Liver (tissue), 9 donors: ENCODE measurements around the gene SMYD3. TPM values are rescaled to one million over a fixed set of nuclear protein-coding genes. Genes with fewer than 3 reads are reported as not detected.

ENCODE experiments used
- DNase-seq: peaks from one replicate; pipeline ENCODE4 v3.0.0-alpha.2; 2017; ENCODE audit warnings: low spot score
- H3K27ac ChIP-seq, 2 donors: one replicate each; pipeline ENCODE4 v1.7.0; 2013; ENCODE audit warnings: inconsistent platforms in 2 of 2, low read length in 2 of 2, control low read depth in 1 of 2, low read depth in 1 of 2, mild to moderate bottlenecking in 1 of 2
- H3K27me3 ChIP-seq, 4 donors: one replicate each; pipeline versions ENCODE4 v1.6.1 to v1.7.0; 2013; ENCODE audit warnings: low read length in 3 of 4, inconsistent platforms in 1 of 4, mild to moderate bottlenecking in 1 of 4, moderate library complexity in 1 of 4; ENCODE audit not compliant: control insufficient read depth in 4 of 4, insufficient read depth in 4 of 4
- H3K36me3 ChIP-seq, 4 donors: one replicate each; pipeline versions ENCODE4 v1.6.1 to v1.7.0; 2013; ENCODE audit warnings: low read length in 3 of 4, mild to moderate bottlenecking in 3 of 4, low read depth in 1 of 4, moderate library complexity in 1 of 4; ENCODE audit not compliant: control insufficient read depth in 4 of 4, insufficient read depth in 3 of 4
- H3K4me1 ChIP-seq, 4 donors: one replicate each; pipeline versions ENCODE4 v1.6.1 to v1.7.0; 2013; ENCODE audit warnings: low read length in 3 of 4, mild to moderate bottlenecking in 3 of 4, moderate library complexity in 1 of 4; ENCODE audit not compliant: control insufficient read depth in 4 of 4, insufficient read depth in 4 of 4
- H3K4me3 ChIP-seq, 3 donors: one replicate each; pipeline versions ENCODE4 v1.6.1 to v1.7.0; 2013; ENCODE audit warnings: low read length in 3 of 3, control low read depth in 1 of 3, low read depth in 1 of 3, mild to moderate bottlenecking in 1 of 3
- H3K9ac ChIP-seq, 2 donors: one replicate each; pipeline ENCODE4 v1.7.0; 2013; ENCODE audit warnings: low read length in 2 of 2, mild to moderate bottlenecking in 2 of 2, moderate library complexity in 2 of 2, control low read depth in 1 of 2, low read depth in 1 of 2
- H3K9me3 ChIP-seq, 4 donors: one replicate each; pipeline versions ENCODE4 v1.6.1 to v1.7.0; 2013; ENCODE audit warnings: low read length in 3 of 4; ENCODE audit not compliant: control insufficient read depth in 4 of 4
- EGR1 ChIP-seq, 2 donors: IDR thresholded peaks; 2 replicates each; pipeline ENCODE4 v1.6.1; 2016 to 2018; ENCODE audit warnings: antibody characterized with exemption in 2 of 2, low read depth in 2 of 2
- FOXA1 ChIP-seq: IDR thresholded peaks from 2 replicates; pipeline ENCODE4 v1.6.1; 2016; ENCODE audit warnings: antibody characterized with exemption
- FOXA2 ChIP-seq: IDR thresholded peaks from 2 replicates; pipeline ENCODE4 v1.6.1; 2016; ENCODE audit warnings: antibody characterized with exemption
- GABPA ChIP-seq, 2 donors: IDR thresholded peaks in 1 of 2; conservative IDR thresholded peaks in 1 of 2; 2 replicates each; pipeline ENCODE4 v1.6.1; 2016; ENCODE audit warnings: antibody characterized with exemption in 2 of 2, mild to moderate bottlenecking in 1 of 2, moderate library complexity in 1 of 2
- HNF4G ChIP-seq: IDR thresholded peaks from 2 replicates; pipeline ENCODE4 v1.6.1; 2016; ENCODE audit warnings: antibody characterized with exemption
- JUND ChIP-seq, 2 donors: IDR thresholded peaks; 2 replicates each; pipeline ENCODE4 v1.6.1; 2016; ENCODE audit warnings: antibody characterized with exemption in 2 of 2
- NR2F2 ChIP-seq: IDR thresholded peaks from 2 replicates; pipeline ENCODE4 v1.6.1; 2016; ENCODE audit warnings: antibody characterized with exemption
- RAD21 ChIP-seq, 2 donors: IDR thresholded peaks; 2 replicates each; pipeline ENCODE4 v1.6.1; 2016; ENCODE audit warnings: antibody characterized with exemption in 2 of 2, mild to moderate bottlenecking in 2 of 2
- SP1 ChIP-seq: IDR thresholded peaks from 2 replicates; pipeline ENCODE4 v1.6.1; 2018; ENCODE audit warnings: antibody characterized with exemption, mild to moderate bottlenecking
- WGBS: extraction: QIAGEN DNeasy Blood & Tissue Kit; methylation state at CpG from one replicate; pipeline ENCODE4 v1.1.7; 2013; 5-methylcytosine and 5-hydroxymethylcytosine counted together
- polyA plus RNA-seq, 2 donors: library from polyadenylated mRNA; stranded (reverse) in 1 of 2; unstranded in 1 of 2; fragments of 200-250 nt in 1 of 2; fragments of >200 nt in 1 of 2; fragmentation: Nextera tagmentation in 1 of 2; extraction: Ambion mirVana in 1 of 2; gene quantifications; one replicate each; pipeline versions ENCODE4 v1.2.1 to v1.2.3, GENCODE V29; 2013 to 2015
- total RNA-seq, 2 donors: library from RNA; depleted of rRNA; stranded (reverse); fragments of >200 nt; gene quantifications; one replicate each; pipeline ENCODE4 v1.2.3, GENCODE V29; 2014
- TF ChIP-seq, protein P1 (sequence below): IDR thresholded peaks from 2 replicates; pipeline ENCODE4 v1.6.1; 2016; ENCODE audit warnings: antibody characterized with exemption, mild to moderate bottlenecking
- TF ChIP-seq, protein P2 (sequence below): IDR thresholded peaks from 2 replicates; pipeline ENCODE4 v1.6.1; 2016; ENCODE audit warnings: antibody characterized with exemption
- TF ChIP-seq, protein P3 (sequence below): fragments of 150-350 bp; IDR thresholded peaks from 2 replicates; pipeline ENCODE4 v1.5.1; 2017; ENCODE audit warnings: improper control_type of control experiment, low read depth, low read length; ENCODE audit not compliant: missing input control
- TF ChIP-seq, protein P4 (sequence below): IDR thresholded peaks from 2 replicates; pipeline ENCODE4 v1.6.1; 2016; ENCODE audit warnings: antibody characterized with exemption
- donor health status: healthy.
- donor health status: healthy.
- donor health status: healthy.
- donor health status: healthy.
- donor health status: healthy.

The SMYD3 gene
- total and polyA plus RNA-seq, 4 donors = 3.1 to 9.1 (median 8.0) TPM

DNA sequence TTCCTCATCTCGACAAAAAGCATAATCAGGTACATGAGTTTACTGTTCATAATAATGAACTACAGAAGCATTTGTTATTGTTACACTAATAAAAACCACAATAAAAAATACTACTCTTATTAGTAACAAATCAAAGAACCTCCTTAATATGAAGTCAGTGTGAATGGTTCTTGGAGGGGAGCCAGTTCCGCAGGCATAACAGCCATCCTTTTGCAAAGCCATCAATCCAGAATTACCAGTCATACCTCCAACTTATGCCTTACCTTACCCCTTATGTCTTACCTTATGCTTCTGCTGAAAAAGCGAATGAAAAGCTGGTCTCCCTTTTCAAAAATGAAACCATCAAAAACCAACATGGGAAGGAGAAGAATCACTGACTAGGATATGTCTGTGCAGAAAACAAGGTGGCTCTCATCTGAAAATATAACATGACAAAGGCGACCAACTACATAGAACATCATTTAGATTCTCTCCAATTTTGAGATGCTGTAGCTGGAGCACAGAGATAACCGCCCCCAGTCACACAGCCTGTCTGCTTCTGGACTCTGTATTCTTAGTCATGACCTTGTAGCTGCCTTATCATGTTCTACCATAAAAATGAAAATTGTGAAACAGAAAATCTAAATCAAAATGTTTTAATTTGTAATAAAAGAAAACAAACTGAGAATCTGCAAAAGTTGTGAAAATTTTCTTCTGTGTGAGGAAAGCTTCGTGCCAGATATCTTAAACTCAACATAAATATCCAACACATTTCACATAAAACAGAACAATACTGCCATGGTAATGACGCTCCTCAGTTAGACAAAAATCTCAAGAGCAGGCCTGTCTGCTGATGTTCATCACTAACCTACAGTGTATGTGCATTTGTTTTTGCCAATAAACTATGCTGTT is 438.2 kb downstream of the SMYD3 start (continued):
- TF ChIP-seq, protein P1, sequence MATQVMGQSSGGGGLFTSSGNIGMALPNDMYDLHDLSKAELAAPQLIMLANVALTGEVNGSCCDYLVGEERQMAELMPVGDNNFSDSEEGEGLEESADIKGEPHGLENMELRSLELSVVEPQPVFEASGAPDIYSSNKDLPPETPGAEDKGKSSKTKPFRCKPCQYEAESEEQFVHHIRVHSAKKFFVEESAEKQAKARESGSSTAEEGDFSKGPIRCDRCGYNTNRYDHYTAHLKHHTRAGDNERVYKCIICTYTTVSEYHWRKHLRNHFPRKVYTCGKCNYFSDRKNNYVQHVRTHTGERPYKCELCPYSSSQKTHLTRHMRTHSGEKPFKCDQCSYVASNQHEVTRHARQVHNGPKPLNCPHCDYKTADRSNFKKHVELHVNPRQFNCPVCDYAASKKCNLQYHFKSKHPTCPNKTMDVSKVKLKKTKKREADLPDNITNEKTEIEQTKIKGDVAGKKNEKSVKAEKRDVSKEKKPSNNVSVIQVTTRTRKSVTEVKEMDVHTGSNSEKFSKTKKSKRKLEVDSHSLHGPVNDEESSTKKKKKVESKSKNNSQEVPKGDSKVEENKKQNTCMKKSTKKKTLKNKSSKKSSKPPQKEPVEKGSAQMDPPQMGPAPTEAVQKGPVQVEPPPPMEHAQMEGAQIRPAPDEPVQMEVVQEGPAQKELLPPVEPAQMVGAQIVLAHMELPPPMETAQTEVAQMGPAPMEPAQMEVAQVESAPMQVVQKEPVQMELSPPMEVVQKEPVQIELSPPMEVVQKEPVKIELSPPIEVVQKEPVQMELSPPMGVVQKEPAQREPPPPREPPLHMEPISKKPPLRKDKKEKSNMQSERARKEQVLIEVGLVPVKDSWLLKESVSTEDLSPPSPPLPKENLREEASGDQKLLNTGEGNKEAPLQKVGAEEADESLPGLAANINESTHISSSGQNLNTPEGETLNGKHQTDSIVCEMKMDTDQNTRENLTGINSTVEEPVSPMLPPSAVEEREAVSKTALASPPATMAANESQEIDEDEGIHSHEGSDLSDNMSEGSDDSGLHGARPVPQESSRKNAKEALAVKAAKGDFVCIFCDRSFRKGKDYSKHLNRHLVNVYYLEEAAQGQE = no peak
- TF ChIP-seq FOXA1 (no peak), JUND (IDR thresholded peaks at IDR 0.05) (no peak), NR2F2 (no peak)

DNA sequence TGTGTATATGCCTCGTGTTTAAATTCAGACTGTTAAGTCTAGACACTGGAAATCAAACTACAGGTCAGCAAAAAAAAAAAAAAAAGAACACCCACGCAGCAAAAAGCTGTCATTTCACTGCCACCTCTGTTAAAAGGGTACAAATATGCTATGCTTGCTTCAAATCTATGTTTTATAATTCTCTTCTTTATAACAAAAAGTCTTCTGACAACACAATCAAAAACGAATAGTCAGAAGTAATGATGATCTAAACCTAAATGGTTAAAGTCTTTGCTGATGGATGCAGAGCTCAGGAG is 438.9 kb downstream of the SMYD3 start:
- no peak overlapping the region for H3K4me3 ChIP-seq
- no peaks in the 10 kb centered on the region for H3K4me1 ChIP-seq
- 77% methylated on average over 3 of the region's 3 CpGs for WGBS
- DNase-seq = no peak
- no peaks in the 10 kb centered on the region for H3K36me3 ChIP-seq
- no peak overlapping the region for H3K9ac ChIP-seq
- TF ChIP-seq NR2F2 = no peak
- TF ChIP-seq SP1 = no peak
- TF ChIP-seq GABPA (IDR thresholded peaks at IDR 0.05 in 1 of 2, conservative IDR thresholded peaks at IDR 0.05 in 1 of 2) = no peak
- H3K27me3 ChIP-seq = no peaks in the 10 kb centered on the region
- no peak overlapping the region for H3K27ac ChIP-seq
- no peaks in the 10 kb centered on the region for H3K9me3 ChIP-seq

DNA sequence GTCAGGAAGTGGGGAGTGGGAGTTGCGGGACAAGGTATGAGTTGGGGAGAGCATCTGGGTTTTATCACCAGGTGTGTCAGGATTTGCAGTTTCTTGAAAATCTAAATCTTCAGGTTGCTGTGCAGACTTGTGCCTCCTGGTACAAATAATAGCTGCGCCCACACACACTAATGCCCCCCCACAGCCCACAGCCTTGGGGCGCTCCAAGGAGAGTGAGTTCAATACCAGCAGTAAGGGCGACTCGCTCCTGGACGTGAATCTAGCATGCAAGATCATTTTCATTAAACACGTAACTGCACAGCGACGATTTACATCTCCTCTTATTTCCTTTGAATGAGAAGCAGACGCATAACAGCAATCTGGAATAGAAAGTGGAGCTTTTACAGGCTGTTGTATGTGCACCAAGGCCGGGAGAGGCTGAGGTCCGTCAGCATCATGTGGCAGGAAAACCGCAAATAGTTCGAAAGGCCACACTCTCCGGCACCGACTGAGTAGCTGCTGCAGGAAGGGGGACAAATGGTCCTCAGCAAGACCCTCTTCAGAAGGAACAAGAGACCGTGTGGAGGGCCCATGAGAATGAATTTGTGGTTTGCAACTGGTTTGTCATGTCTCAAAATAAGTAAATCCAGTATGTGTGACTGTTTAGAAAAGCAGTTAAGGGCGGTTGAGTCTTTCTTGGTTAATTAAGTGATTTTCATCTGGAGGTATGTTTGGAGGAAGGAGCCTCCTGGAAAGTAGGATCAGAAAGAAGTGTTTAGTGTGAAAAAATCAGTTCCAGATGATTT is 439.5 kb downstream of the SMYD3 start:
- Histone ChIP-seq H3K9ac (no peak overlapping the region), H3K27me3 (no peaks in the 10 kb centered on the region), H3K9me3 (no peaks in the 10 kb centered on the region), H3K4me1 (no peaks in the 10 kb centered on the region), H3K4me3 (no peak overlapping the region), H3K27ac (no peak overlapping the region), H3K36me3 (no peaks in the 10 kb centered on the region)
- DNase-seq = no peak
- 69% methylated on average over 18 of the region's 18 CpGs for WGBS
- TF ChIP-seq RAD21 (IDR thresholded peaks at IDR 0.05) (no peak), HNF4G (no peak), JUND (IDR thresholded peaks at IDR 0.05) (no peak), FOXA1 (no peak), FOXA2 (no peak), EGR1 (IDR thresholded peaks at IDR 0.05; ENCODE audit: low read depth in 2 of 2) (no peak), SP1 (no peak)
- TF ChIP-seq, protein P2, sequence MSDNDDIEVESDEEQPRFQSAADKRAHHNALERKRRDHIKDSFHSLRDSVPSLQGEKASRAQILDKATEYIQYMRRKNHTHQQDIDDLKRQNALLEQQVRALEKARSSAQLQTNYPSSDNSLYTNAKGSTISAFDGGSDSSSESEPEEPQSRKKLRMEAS = no peak
- TF ChIP-seq, protein P1 = no peak
- TF ChIP-seq, protein P3, sequence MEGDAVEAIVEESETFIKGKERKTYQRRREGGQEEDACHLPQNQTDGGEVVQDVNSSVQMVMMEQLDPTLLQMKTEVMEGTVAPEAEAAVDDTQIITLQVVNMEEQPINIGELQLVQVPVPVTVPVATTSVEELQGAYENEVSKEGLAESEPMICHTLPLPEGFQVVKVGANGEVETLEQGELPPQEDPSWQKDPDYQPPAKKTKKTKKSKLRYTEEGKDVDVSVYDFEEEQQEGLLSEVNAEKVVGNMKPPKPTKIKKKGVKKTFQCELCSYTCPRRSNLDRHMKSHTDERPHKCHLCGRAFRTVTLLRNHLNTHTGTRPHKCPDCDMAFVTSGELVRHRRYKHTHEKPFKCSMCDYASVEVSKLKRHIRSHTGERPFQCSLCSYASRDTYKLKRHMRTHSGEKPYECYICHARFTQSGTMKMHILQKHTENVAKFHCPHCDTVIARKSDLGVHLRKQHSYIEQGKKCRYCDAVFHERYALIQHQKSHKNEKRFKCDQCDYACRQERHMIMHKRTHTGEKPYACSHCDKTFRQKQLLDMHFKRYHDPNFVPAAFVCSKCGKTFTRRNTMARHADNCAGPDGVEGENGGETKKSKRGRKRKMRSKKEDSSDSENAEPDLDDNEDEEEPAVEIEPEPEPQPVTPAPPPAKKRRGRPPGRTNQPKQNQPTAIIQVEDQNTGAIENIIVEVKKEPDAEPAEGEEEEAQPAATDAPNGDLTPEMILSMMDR = no peak
- TF ChIP-seq, protein P4, sequence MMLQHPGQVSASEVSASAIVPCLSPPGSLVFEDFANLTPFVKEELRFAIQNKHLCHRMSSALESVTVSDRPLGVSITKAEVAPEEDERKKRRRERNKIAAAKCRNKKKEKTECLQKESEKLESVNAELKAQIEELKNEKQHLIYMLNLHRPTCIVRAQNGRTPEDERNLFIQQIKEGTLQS = no peak
